Gastrocnemius medialis (tissue), 4 donors: ENCODE results near the gene PID1.

Source experiments
- CTCF ChIP-seq, 5 experiments: fragments of 450-650 bp in 3 of 5; fragments of 200-600 bp in 2 of 5; sonication (generic) in 2 of 5; IDR thresholded peaks in 4 of 5; conservative IDR thresholded peaks in 1 of 5; 1 replicate in 4 of 5; 2 replicates in 1 of 5; pipeline ENCODE4 v1.5.1; 2016 to 2019; ENCODE audit warnings: antibody characterized with exemption in 5 of 5, mild to moderate bottlenecking in 3 of 5, moderate library complexity in 3 of 5
- POLR2A ChIP-seq, 2 donors: fragments of 450-650 bp; IDR thresholded peaks; one replicate each; pipeline ENCODE4 v1.6.1; 2017; ENCODE audit warnings: antibody characterized with exemption in 2 of 2, mild to moderate bottlenecking in 2 of 2, moderate library complexity in 2 of 2

GRCh38 chr2:229244975-229245374 lies 26.1 kb downstream of the PID1 start:
- TF ChIP-seq CTCF (IDR thresholded peaks at IDR 0.05 in 4 of 5, conservative IDR thresholded peaks at IDR 0.05 in 1 of 5) (no peak), POLR2A (IDR thresholded peaks at IDR 0.05) (no peak)
